NCI-H1417 treated with DMSO at 0.1 percent for 48 hours (cell line): Measurements from ENCODE around the gene ACOT9.
"Not testable (repeated sequence)": the region's sequence is repeated elsewhere in the genome, so short reads cannot be mapped to it uniquely, and the experiment has no call there.

Experiments used
- DNase-seq: peaks from one replicate; lab custom pipeline; 2025; lab: John Stamatoyannopoulos, UW

Gene ACOT9

GRCh38 chrX:23742697-23743622 is at the start of gene ACOT9:
ACOT9 (minus strand) TSS chrX:23743276; CDS start chrX:23743144, 132 bp downstream.
- no peak for DNase-seq

GRCh38 chrX:23790155-23790497 is 47.0 kb upstream of the ACOT9 start:
- no peak for DNase-seq

GRCh38 chrX:23789386-23790154 is 46.5 kb upstream of the ACOT9 start:
- DNase-seq: no peak

- no peak for DNase-seq
These were observed 45.9 kb upstream of the ACOT9 start for GRCh38 chrX:23788946-23789345.

- no peak for DNase-seq
These were observed 45.4 kb upstream of the ACOT9 start for GRCh38 chrX:23788521-23788920.

GRCh38 chrX:23787745-23788118 is 44.7 kb upstream of the ACOT9 start:
- no peak for DNase-seq

GRCh38 chrX:23786268-23786815 is 43.3 kb upstream of the ACOT9 start:
- no peak for DNase-seq

GRCh38 chrX:23785580-23785979 is 42.5 kb upstream of the ACOT9 start:
- no peak for DNase-seq

GRCh38 chrX:23784470-23785331 is 41.6 kb upstream of the ACOT9 start:
- no peak for DNase-seq

GRCh38 chrX:23783589-23784469 is 40.8 kb upstream of the ACOT9 start:
- no peak for DNase-seq

- DNase-seq: peak; percentile 16
These were observed 40.0 kb upstream of the ACOT9 start, which contains the start of gene SAT1 for GRCh38 chrX:23782863-23783588. SAT1 (plus strand) TSS chrX:23783173; CDS start chrX:23783352, 179 bp downstream.

GRCh38 chrX:23782455-23782854 is 39.4 kb upstream of the ACOT9 start:
- DNase-seq: no peak

- no peak for DNase-seq
These were observed 35.9 kb upstream of the ACOT9 start for GRCh38 chrX:23779025-23779424.

GRCh38 chrX:23776363-23776762 is 33.3 kb upstream of the ACOT9 start:
- no peak for DNase-seq

GRCh38 chrX:23773601-23774175 is 30.6 kb upstream of the ACOT9 start:
- no peak for DNase-seq

- DNase-seq: not testable (repeated sequence)
These were observed 28.0 kb upstream of the ACOT9 start for GRCh38 chrX:23771086-23771485.

- no peak for DNase-seq
These were observed 27.1 kb upstream of the ACOT9 start for GRCh38 chrX:23770142-23770541.

GRCh38 chrX:23766650-23767551 is 23.8 kb upstream of the ACOT9 start:
- DNase-seq: no peak

- DNase-seq: no peak
These were observed 22.8 kb upstream of the ACOT9 start for GRCh38 chrX:23765868-23766267.
